Suprapubic skin (tissue), 4 donors: ENCODE measurements around the gene DPF1.

Source experiments
- EP300 ChIP-seq: sonication (generic); formaldehyde crosslinking; IDR thresholded peaks from one replicate; pipeline ENCODE4 v1.6.1; 2017; ENCODE audit warnings: antibody characterized with exemption
- POLR2A ChIP-seq, 2 donors: fragments of 450-650 bp; IDR thresholded peaks; one replicate each; pipeline ENCODE4 v1.6.1; 2017; ENCODE audit warnings: antibody characterized with exemption in 2 of 2, mild to moderate bottlenecking in 2 of 2, moderate library complexity in 2 of 2
- POLR2AphosphoS5 ChIP-seq, 3 donors: sonication (generic); formaldehyde crosslinking; IDR thresholded peaks; one replicate each; pipeline ENCODE4 v1.6.1; 2017; ENCODE audit warnings: antibody characterized with exemption in 3 of 3
- TF ChIP-seq, protein P1 (sequence below), 2 donors: fragments of 200-600 bp in 1 of 2; fragments of 450-650 bp in 1 of 2; sonication (generic) in 1 of 2; IDR thresholded peaks; one replicate each; pipeline ENCODE4 v1.5.1; 2016 to 2019; ENCODE audit warnings: antibody characterized with exemption in 2 of 2, mild to moderate bottlenecking in 1 of 2, moderate library complexity in 1 of 2

DNA sequence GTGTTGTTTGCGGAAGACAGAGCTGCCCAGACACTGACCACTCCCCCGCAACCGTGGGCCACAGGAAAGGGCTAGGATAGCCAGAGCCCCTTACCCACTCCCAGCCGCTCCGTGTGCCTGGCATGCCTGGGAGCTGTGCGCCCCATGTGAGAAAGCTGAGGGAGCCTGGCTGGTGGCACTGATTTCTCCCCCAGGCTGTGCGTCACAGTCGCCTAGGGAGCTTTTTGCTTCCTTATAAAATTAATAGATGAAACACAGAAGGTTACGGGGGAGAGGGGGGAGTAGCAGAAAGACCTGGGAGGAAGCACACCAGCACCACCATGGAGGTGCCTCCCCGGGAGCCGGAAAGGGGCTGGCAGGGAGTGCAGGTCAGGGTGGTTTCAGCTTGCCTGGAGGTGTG, 24.7 kb downstream of the DPF1 start:
- TF ChIP-seq, protein P1, sequence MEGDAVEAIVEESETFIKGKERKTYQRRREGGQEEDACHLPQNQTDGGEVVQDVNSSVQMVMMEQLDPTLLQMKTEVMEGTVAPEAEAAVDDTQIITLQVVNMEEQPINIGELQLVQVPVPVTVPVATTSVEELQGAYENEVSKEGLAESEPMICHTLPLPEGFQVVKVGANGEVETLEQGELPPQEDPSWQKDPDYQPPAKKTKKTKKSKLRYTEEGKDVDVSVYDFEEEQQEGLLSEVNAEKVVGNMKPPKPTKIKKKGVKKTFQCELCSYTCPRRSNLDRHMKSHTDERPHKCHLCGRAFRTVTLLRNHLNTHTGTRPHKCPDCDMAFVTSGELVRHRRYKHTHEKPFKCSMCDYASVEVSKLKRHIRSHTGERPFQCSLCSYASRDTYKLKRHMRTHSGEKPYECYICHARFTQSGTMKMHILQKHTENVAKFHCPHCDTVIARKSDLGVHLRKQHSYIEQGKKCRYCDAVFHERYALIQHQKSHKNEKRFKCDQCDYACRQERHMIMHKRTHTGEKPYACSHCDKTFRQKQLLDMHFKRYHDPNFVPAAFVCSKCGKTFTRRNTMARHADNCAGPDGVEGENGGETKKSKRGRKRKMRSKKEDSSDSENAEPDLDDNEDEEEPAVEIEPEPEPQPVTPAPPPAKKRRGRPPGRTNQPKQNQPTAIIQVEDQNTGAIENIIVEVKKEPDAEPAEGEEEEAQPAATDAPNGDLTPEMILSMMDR (IDR thresholded peaks at IDR 0.05): no peak
- TF ChIP-seq POLR2AphosphoS5 (IDR thresholded peaks at IDR 0.05): no peak
- TF ChIP-seq POLR2A (IDR thresholded peaks at IDR 0.05): no peak
- TF ChIP-seq EP300: no peak
